ENCODE data around the gene MTHFSD. TPM values are rescaled to one million over a fixed set of nuclear protein-coding genes. Genes with fewer than 3 reads are reported as not detected.

Gene MTHFSD
- total RNA-seq, 3 donors from 2014 or later: 15.8 to 30.2 (median 27.7) TPM

- H3K4me1 ChIP-seq: no peaks in the 10 kb centered on the region
- intact Hi-C loops (cut with DNase I; ENCODE audit: low total_unique reads): no loop called here
- TF ChIP-seq CTCF (IDR thresholded peaks at IDR 0.05) (no peak), POLR2A (IDR thresholded peaks at IDR 0.05) (no peak), POLR2AphosphoS5 (IDR thresholded peaks at IDR 0.05) (no peak)
- H3K27me3 ChIP-seq: peaks cover 0 to 89% of the 10 kb centered on the region in 2 donors
- H3K27ac ChIP-seq: no peak overlapping the region
- H3K36me3 ChIP-seq: no peaks in the 10 kb centered on the region
- no peak overlapping the region for H3K4me3 ChIP-seq
- peaks cover 12 to 18% of the 10 kb centered on the region in 2 donors for H3K9me3 ChIP-seq
- no peak for DNase-seq (ENCODE audit: low spot score in 2 of 2)
Observed at GRCh38 chr16:86485746-86486145, 69.3 kb downstream of the MTHFSD start.

GRCh38 chr16:86484240-86484639 lies 70.8 kb downstream of the MTHFSD start:
- DNase-seq (ENCODE audit: low spot score in 2 of 2): no peak
- TF ChIP-seq POLR2A (IDR thresholded peaks at IDR 0.05) (no peak), POLR2AphosphoS5 (IDR thresholded peaks at IDR 0.05) (no peak), CTCF (IDR thresholded peaks at IDR 0.05) (no peak)
- Histone ChIP-seq H3K27ac (no peak overlapping the region), H3K27me3 (peaks cover 0 to 80% of the 10 kb centered on the region in 2 donors), H3K36me3 (no peaks in the 10 kb centered on the region), H3K4me3 (no peak overlapping the region), H3K9me3 (peaks cover 12 to 18% of the 10 kb centered on the region in 2 donors), H3K4me1 (no peaks in the 10 kb centered on the region)
- intact Hi-C loops (cut with DNase I; ENCODE audit: low total_unique reads): no loop called here

GRCh38 chr16:86481607-86482006 lies 73.4 kb downstream of the MTHFSD start:
- intact Hi-C loops (cut with DNase I; ENCODE audit: low total_unique reads): no loop called here
- H3K27me3 ChIP-seq: peaks cover 0 to 65% of the 10 kb centered on the region in 2 donors
- H3K36me3 ChIP-seq: no peaks in the 10 kb centered on the region

GRCh38 chr16:86480444-86480843 lies 74.6 kb downstream of the MTHFSD start:
- Histone ChIP-seq H3K4me1 (no peaks in the 10 kb centered on the region), H3K36me3 (no peaks in the 10 kb centered on the region), H3K9me3 (peaks cover 12 to 18% of the 10 kb centered on the region in 2 donors), H3K27me3 (peaks cover 0 to 56% of the 10 kb centered on the region in 2 donors), H3K4me3 (no peak overlapping the region), H3K27ac (no peak overlapping the region)
- intact Hi-C loops (cut with DNase I; ENCODE audit: low total_unique reads): no loop called here
- DNase-seq (ENCODE audit: low spot score in 2 of 2): no peak
- TF ChIP-seq CTCF (IDR thresholded peaks at IDR 0.05) (no peak), POLR2A (IDR thresholded peaks at IDR 0.05) (no peak), POLR2AphosphoS5 (IDR thresholded peaks at IDR 0.05) (no peak)

More at GRCh38 chr16:86481607-86482006, 73.4 kb downstream of the MTHFSD start:
- H3K4me1 ChIP-seq: no peaks in the 10 kb centered on the region
- no peak overlapping the region for H3K4me3 ChIP-seq
- TF ChIP-seq CTCF (IDR thresholded peaks at IDR 0.05) (no peak), POLR2A (IDR thresholded peaks at IDR 0.05) (no peak), POLR2AphosphoS5 (IDR thresholded peaks at IDR 0.05) (no peak)
- no peak for DNase-seq (ENCODE audit: low spot score in 2 of 2)
- H3K9me3 ChIP-seq: peaks cover 12 to 18% of the 10 kb centered on the region in 2 donors
- no peak overlapping the region for H3K27ac ChIP-seq

Other genes starting within 250 kb of the MTHFSD start
- under 1 TPM in 2 of 3 donors, not detected in 1; 0.15 to 0.66 TPM for gene FOXF1, start 44.7 kb downstream of the MTHFSD start, total RNA-seq
- gene FOXC2, start 11.6 kb upstream of the MTHFSD start, total RNA-seq: under 1 TPM; 0.15 to 0.98 (median 0.32) TPM
- gene FOXL1, start 23.3 kb upstream of the MTHFSD start, total RNA-seq: 1 to 10 TPM in 1 of 3 donors, under 1 TPM in 2; 0.16 to 1.5 (median 0.98) TPM

Measured in breast epithelium (tissue), 4 donors.